Activated CD4-positive, alpha-beta T cell treated with anti-CD3 and anti-CD28 coated beads, Interleukin-2, Interleukin-4, amounts not matched to agents 100 ng/mL and 50 ng/mL, durations not matched to agents 16 hours and 8 hours (primary cell): ENCODE results near the gene SCAANT1.

ENCODE experiments used
- DNase-seq: peaks from one replicate; pipeline ENCODE4 v3.0.0-alpha.2; 2020; ENCODE audit warnings: low spot score

Gene SCAANT1

DNA sequence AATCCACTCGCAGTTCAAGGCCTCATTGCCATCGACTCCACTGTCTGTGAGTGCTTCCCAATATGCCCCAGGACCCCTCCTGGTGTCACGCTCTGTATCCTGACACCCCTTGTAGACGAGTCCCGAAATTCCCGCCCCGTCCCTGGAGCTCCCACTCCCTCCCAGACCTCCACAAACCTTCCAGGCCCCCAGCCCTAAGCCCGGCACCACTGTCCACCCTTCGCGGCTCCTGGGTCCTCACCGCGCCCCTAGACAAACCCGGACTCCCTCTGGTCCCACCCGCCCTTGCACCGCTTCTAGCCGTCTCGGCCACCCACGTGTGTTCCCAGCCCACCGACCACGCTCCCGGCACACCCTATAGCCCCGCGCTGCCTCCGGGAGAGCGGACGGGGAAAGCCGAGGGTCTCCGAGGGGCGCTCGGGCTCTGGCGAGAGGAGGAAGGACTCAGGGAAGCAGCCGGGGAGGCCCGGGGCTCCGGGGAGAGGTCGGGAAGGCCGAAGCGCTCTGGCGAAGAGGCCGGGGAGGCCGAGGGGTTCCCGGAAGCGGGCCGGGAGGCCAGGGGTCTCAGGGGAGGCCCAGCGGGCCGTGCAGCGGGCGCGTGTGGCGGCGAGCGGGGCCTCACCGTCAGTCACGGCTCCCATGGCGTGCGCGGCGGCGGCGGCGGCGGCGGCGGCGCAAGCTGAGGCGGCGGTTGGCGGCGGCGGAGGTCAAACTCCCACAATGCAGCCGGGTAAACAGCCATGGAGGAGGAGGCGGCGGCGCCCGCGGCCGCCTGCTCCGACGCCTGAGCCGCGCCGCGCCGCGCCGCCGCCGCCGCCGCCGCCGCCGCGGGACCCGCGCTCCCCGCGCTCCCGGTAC is 48.8 kb downstream of the SCAANT1 start, which contains the start of the genes ATXN7 and THOC7:
Gene ATXN7, plus strand, starts transcription at position 718 of the 858 bp plus-strand sequence. CDS start 48,732 bp downstream, outside the sequence.
Gene THOC7, minus strand, starts transcription at position 656 of the 858 bp plus-strand sequence. Its CDS starts 15 bp downstream, at position 641.
- DNase-seq = peak; percentile 63

DNA sequence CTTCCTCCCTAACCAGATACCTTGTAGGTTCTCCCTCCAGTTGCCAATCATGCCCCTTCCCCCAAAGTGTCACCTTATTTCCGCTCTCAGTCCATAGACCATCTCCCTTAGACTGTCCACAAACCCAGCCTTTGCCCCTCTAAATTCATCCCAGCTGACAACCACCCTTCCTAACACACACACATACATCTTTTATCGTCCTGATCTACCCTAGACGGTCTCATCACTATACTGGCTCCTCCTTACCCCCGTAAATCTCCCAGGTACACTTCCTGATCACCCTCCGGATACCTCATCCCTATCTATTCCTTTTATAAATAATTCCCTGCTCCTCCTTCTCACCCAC is 49.4 kb downstream of the SCAANT1 start:
- DNase-seq = no peak
